ENCODE results near the gene ASB16.
A peak's percentile ranks its signal among the peaks of the same experiment; 100 is the strongest.
"Not testable (repeated sequence)": the region's sequence is repeated elsewhere in the genome, so short reads cannot be mapped to it uniquely, and the experiment has no call there.

The ASB16 gene, protein sequence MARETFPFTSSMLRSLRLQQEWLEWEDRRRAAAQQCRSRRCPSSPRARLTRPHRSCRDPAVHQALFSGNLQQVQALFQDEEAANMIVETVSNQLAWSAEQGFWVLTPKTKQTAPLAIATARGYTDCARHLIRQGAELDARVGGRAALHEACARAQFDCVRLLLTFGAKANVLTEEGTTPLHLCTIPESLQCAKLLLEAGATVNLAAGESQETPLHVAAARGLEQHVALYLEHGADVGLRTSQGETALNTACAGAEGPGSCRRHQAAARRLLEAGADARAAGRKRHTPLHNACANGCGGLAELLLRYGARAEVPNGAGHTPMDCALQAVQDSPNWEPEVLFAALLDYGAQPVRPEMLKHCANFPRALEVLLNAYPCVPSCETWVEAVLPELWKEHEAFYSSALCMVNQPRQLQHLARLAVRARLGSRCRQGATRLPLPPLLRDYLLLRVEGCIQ

DNA sequence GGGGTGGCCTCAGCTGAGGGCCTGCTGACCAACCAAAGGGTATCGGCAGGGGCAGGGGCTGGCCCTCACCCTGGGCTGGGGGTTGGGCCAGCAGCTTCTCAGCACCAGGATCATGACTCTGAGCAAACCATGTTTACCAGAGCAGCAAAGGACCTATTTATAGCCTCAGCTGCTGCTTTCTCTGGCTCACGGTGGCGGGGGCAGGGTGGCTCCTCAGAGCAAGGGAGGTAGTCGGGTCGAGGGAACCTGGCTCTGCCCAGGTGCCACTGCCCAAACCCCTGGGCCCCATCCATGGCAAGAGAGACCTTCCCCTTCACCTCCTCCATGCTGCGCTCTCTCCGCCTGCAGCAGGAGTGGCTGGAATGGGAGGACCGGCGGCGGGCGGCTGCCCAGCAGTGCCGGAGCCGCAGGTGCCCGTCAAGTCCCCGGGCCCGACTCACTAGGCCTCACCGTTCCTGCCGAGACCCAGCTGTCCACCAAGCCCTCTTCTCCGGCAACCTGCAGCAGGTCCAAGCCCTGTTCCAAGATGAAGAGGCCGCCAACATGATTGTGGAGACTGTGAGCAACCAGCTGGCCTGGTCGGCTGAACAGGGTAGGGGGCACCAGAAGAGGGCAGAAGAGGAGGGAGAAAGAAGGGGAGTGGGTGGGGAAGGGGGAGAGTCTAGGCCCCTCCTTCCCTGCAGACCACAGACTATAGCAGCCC is at the start of gene ASB16:
Gene ASB16 (plus strand): TSS at position 206 of the 703 bp plus-strand sequence. CDS start 86 bp downstream, at position 292.
- DNase-seq, result peak; percentile 60

DNA sequence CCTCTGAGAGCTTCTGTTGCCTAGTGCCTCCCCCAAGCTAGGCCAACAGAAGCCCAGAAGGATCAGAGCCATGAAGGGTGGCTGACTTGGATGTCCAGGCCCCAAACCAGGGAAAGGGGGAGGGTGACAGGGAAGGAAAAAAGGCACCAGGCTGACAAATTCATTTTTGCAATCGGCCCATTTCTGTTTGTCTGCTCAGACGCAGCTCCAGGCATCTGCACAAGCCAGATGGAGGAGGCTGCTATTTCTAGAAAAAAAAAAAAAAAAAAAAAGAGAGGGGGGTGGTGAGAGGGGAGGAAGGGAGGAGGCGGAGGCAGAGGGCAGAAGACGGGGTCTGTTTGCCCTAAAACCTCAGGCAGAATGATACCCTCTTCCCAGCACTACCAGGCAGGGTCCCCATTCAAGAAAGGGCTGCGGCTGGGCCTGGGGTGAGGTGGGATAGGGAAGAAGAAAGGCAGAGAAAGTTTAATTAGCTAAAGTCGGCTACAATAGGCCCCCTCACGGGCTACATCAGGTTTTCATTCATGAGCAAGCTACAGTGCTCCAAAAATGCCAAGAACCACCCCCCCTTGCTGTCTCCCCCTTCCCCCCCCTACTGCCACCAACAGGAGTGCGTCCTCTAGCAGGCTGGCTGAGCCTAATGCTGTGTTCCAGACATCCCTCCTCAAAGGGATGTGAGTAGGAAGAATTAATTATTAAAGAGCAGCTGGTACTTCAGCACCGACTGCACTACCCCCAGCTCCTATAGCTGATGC is 49.5 kb upstream of the ASB16 start:
- no peak for DNase-seq

DNA sequence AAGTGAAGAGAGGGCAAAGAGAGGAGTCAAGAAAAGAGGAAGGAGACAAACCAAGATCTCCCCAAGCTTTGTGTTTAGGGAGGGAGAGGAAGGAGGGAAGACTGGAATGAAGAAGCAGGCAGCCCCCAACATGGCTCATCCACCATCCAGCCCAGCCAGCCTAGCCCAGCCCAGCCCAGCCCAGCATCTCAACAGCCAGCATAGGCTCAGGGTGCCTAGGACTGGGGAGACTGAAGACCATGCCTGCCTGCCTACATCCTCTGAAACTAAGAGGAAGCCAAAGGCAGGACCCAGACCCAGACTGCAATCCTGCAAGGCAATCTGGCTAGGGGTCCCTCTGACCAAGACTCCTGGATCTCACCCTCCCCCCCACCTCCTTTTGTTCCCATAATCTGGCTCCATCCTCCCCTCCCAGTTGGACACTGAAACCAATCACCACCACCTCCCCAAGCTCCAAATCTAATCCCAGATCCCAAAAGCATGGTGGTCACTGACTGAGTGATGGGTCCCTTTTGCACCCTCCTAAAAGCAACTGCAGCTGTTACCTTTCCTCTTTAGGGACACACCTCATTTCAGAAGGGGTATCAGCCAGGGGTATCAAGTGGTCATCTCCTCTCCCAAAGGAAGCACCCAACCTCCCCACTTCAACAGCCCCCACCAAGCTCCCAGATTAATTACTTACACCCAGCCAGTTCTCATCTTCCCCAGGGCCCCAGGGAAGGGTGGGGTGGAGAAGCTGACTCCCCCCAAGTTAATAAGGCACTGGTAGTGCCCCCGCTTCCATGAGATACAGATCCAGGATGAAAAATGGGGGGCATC is 48.3 kb upstream of the ASB16 start:
- DNase-seq, result no peak

DNA sequence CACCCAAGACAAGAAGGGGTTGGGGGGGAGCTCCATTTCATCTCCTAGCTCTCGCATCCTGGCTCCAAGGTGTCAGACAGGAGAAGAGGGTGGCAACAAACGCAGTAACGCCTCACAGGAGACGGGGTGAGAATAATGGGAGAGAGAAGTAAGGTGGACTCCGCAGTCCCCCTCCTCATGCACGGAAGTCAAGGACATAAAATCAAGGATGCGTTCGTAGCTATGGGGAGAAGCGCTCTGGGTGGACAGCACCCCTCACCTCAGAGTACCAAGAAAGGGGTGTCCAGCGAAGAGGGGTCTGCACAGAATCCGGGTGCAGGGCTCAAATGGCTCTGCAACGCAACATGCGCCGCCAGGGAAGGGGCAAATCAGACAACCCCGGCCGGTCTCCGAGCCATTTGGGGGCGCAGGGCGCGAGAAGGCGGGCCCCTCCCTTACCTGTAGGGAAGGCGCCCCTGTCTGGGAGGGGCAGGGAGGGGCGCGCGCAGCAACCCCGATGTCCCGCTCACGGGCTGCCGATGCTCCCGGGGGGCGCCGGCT is 47.6 kb upstream of the ASB16 start:
- no peak for DNase-seq

DNA sequence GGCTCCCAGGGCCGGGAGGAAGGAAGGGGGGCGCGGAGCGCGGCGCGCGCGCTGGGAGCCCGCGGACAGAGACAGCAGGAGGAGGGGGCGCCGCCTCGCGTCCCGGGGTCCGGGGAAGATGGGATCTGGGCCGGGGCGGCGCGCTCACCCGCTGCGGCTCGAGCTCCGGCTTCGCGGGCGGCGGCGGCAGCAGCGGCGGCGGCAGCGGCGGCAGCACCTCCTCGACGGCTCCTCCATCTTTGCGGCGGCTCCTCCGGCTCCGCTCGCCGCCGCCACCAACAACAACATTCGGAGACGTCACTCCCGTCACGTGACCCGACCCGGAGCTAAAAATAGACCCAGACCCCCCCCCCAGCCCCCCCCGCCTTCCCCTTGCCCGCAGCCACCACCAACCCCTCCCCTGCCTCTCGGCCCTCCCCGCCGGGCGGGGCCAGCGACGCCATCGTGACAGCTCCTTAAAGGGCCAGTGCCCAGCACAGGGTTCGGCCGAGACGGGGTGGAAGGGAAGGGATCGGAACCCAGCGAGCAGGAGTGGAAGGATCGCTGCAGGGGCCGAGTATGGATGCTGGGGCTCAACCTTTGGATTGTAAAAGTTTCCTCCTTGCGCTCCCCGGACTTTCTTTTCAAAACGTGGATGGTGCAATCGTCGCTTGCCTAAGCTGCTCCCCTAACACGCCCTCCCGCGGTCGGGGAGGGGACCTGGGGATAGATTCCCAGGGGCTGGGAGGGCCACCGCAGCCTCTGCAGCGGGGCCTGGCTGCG is 47.0 kb upstream of the ASB16 start, which contains the start of gene HDAC5:
Gene HDAC5 (minus strand): TSS at position 286 of the 762 bp plus-strand sequence. CDS start 6,126 bp downstream, outside the sequence.
- DNase-seq, result peak; percentile 90

DNA sequence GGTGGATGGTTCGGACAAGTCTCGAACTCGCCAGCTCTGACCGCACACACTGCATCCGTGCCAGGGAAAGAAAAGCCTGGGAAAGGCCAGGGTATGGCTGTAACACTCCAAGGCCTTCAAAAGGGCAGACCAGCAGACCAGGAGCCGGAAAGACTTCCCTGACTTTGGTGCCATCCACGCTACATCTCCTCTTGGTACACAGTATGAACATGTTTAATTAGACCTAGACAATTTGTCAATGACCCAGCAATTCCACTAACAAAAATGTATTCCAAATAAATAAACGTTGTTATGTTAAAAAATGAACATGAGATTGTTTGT is 46.4 kb upstream of the ASB16 start:
- no peak for DNase-seq

DNA sequence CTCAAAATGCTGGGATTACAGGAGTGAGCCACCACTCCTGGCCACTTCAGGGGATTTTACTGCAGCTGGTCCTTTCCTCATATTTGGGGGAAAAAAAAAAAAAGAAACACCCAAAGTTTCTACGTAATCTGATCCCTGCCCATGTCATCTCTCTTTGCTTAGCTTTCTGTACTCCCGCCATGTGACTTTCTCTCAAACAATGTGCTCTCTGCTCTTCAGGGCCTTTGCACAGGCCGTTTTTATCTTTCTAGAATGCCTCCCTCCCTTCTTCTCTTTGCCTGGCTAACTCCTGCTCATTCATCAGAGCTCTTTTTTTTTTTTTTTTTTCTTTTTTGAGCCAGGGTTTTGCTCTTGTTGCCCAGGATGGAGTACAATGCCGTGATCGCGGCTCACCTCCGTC is 42.1 kb upstream of the ASB16 start:
- DNase-seq, result no peak

DNA sequence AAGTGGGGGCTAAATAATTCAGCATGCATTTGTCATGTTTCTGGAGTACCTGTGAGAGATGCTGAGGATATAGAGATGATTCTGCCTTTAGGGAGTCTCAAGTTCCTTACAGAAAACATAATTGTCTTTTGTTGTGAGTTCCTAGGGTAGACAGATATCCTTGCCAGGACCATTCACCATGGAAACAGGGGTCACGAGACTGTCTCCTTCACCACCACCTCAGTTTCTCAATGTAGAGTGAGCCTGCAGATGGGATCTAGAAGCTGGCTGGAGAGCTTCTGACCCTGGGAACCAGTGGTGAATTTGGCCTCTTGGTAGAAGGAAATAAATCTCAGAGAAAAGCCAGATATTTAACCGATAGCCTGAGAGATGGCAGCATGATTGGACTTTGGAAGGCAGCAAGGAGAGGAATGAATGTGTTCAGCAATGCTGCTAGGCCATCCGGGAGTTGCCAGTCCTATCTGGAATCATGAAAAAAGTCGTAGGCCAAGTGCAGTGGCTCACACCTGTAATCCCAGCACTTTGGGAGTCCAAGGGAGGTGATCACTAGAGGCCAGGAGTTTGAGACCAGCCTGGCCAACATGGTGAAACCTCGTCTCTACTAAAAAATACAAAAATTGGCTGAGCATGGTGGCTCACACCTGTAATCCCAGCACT is 39.7 kb upstream of the ASB16 start:
- DNase-seq, result no peak

DNA sequence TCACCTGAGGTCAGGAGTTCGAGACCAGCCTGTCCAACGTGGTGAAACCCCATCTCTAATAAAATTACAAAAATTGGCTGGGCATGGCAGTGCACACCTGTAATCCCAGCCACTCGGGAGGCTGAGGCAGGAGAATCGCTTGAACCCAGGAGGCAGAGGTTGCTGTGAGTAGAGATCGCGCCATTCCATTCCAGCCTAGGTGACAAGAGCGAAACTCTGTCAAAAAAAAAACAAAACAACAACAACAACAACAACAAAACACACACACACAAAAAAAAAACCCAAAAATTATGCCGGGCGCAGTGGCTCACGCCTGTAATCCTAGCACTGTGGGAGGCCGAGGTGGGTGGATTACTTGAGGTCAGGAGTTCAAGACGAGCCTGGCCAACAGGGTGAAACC is 39.1 kb upstream of the ASB16 start:
- DNase-seq, result not testable (repeated sequence)

DNA sequence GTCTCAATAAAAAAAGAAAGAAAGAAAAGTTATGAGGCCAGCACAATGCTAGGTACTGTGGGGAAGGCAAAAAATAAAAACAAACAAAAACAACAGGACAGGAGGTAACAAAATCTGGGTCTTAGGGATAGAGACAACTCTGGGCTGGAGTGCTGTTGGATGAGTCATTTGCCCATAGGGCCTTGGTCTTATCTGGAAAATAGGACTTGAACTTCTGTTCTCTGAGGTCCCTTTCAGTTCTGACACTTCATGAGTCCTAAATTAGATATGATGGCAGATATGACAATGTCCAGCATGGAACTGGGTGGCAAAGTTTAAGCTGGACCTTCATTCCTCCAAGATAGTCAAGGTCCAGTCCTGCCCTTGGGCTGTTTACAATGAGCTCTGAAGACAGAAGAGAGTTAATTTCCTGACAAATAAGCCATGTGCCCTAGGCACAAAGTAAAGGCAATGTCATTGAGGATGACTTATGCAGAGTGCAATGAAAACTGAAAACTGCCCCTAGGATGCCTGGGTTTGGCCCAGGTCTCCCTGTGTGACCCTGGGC is 38.2 kb upstream of the ASB16 start:
- DNase-seq, result no peak

DNA sequence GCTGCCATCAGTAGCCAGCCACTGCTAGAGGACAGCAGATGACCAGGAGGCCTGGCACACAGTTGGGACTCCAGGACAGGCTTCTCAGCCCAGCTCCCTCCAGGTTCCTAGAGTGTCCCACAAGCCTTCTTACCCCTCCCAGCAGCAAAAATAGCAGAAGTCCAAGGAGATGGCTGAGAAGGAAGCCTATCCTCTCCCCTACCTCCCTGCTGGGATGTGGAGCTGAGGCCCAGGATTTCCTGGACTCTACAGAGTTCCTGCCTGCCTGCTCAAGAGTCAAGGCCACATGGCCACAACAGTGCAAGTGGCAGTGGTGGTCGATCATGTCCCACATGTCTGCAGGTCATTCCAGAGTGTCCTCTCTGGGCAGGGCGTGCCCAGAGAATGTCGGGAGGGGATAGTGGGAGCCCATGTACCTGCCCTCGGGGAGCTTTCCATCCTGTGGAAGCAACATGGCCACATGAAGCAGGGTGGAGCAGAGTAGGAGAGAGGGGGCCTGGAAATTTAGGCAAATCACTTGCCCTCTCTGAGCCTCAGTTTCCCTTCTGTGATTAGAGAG is 36.5 kb upstream of the ASB16 start:
- no peak for DNase-seq

DNA sequence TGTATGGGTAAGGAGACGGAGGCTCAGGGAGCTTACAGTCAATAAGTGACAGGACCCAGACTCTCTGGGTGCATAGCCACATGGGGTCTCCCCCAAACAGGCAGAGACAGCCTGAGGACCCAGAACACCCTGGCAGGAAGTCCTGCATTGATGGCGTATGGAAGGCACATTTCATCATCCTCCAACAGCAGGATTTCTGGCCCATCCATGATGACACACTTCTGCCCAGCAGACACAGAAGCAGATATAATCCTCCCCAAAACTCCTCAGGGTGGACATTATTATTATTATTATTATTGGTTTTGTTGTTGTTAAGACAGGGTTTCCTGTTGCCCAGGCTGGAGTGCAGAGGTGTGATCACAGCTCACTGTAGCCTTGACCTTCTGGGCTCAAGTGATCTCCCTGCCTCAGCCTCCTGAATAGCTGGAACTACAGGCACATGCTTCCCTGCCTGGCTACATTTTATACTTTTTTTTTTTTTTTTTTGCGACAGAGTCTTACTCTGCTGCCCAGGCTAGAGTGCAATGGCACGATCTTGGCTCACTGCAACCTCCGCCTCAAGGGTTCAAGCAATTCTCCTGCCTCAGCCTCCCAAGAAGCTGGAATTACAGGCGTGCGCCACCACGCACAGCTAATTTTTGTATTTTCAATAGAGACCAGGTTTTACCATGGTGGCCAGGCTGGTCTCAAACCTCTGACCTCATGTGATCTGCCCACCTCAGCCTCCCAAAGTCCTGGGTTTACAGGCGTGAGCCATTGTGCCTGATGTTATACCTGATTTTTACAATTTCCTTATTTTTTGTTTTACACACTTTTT is 35.5 kb upstream of the ASB16 start:
- DNase-seq, result no peak

DNA sequence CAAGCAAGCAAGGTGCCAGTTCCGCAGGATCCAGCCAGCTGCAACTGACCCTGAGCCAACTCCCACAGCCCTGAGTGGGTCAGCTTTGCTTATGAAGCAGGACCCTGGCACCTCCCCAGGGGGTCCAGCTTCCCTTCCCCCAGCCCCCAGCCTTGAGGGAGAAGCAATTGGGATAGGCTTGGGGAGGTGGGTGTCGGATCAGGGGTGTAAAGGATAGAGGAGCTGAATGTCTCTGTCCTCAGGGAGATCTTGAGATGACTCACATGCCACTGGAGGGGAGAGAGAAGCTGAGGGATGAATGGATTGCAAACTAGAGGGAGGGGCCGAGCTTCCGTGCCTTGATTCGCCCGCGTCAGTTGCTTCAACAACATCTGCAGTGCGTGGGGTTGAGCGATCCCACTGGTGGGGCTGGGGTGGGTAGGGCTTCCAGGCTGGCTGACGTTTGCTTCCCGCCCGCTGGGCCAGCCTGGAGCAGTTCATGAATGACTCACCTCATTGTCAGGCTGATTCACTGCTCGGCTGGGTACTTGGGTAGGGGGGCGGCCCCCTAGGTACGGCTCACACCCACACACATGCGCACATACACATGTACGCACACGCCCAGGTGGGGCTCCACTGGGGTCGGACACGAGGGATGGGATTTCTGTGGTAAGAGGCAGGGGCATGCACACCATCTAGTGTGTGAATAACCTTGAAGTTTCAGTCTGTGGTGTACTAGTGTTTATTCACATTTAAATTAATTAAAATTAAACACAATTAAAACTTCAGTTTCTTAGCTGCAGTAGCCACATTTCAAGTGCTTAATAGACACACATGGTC is 32.4 kb upstream of the ASB16 start:
- DNase-seq, result peak; percentile 12

DNA sequence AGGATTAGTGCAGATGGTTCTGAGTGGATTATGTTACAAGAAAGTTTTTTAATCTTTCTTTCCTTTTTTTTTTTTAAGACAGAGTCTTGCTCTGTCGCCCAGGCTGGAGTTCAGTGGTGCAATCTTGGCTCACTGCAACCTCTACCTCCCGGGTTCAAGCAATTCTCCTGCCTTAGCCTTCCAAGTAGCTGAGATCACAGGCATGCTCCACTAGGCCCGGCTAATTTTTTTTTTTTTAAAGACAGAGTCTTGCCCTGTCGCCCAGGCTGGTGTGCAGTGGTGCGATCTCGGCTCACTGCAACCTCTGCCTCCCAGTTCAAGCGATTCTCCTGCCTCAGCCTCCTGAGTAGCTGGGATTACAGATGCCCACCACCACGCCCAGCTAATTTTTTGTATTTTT is 26.6 kb upstream of the ASB16 start:
- DNase-seq, result not testable (repeated sequence)

DNA sequence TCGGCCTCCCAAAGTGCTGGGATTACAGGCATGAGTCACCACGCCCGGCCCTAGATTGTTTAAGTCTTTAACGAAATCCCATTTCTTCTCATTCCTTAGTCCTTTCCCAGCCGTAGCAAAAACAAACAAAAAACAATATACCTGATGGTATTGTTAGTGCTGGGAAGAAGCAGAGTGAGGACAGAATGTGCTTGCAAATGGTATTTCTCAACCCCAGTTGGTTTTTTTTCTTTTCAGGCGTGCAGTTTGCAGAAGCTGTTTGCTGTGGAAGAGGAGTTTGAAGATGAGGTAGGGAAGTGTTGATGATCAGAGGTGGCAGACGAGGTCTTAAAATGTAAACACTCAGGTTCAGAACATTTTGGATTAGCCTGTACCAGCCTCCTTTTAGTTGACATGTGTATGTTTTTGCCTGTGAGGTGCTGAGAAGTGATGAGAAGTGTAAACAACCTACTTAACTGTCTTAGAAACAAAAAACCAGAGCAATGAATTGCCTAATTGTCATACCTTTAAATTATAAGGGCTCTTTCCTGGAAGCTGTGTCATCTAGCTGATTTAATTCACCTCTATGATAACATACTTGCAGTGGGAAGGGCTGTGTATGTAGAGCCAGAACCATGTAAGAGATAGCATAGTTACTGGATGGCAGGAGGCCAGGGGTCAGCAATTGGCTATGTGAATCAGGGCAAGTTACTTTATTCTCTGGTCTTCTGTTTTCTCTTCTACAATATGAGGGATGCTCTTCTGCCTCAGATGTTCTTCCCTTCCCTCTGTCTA is 25.4 kb upstream of the ASB16 start:
- no peak for DNase-seq

DNA sequence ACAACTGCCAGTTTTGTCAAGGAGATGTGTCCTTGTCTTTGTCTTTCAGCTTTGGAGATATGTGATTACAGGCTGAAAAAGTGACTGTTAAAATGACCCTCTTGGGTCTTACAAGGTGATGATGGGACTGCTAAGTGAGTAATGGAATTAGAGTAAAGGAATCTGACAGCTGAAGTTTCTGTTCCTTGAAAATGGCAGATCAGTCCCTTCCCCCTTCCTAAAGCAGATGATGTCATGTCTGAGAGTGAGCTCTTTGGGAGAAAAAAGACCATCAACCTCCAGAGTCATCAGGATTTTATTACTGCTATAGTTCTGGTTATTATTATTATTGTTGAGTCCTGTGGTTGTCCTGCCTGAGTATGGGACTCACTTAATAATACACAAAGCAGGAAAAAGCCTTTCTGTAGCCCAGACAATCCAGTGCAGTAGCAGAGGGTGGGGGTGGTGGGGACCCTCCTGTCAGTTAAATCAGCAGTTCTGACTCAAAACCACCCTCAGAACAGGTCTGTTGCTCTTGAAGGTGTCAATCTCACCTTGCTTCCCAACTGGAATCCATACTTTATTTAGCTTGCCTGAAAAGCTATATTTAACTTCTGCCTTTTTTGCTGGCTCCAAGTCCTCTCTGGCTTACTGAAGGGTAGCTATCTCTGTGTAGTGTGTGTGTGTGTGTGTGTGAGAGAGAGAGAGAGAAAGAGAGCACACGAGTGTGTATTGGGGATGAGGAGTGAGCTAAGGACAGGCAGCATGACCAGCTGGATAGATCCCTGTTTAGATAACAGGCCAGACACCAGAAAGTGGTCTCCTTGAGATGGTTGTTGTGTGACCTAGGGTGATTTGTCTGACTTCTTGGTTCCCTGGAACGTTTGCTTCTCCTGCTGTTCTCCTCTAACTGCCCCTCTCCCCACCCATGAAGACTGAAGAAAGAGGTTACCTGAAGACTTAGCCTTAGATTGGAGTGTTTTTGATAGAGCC is 23.8 kb upstream of the ASB16 start:
- no peak for DNase-seq

All from NCI-H1092 treated with DMSO at 0.1 percent for 48 hours (cell line).